COLO668 (cell line): ENCODE measurements around the gene SH2D7.
"Not testable (repeated sequence)": the region's sequence is repeated elsewhere in the genome, so short reads cannot be mapped to it uniquely, and the experiment has no call there.

Experiments used
- DNase-seq: peaks from one replicate; lab custom pipeline; 2025; ENCODE audit not compliant: unreplicated experiment; lab: John Stamatoyannopoulos, UW

The SH2D7 gene

DNA sequence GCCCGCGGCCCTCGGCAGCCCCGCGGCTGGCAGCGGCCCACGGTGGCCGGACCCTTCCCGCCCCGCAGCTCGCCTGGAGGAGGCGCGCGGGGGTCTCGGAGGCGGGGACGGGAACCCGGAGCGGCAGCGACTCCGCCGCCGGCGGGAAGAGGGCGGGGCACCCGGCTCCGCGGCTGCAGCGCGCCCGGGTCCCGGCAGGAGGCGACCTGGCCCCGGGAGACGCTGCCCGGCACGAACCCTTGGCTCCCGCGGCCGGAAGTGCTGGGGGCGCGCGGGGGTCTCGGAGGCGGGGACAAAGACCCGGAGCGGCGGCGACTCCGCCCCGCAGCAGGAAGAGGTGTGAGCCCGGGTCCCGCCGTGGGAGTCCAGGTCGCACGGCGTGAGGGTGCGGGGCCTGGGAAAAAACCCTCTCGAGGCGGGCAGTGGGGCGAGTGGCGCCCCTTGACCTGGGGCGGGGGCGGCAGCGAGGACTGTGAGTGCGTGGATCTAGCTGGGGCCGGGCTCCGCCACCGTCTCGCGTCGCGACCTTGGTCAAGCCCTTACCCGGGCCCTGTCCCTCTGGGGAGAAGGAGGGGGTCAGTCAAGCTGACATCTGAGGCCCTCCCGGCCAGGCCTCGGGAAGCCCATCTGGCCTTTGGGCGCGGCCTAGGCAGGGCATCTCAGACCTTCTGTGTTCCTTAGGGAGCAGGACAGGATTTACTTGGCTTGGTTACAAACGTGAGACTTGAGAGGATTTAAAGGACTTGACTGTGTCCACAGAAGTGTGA is 39.1 kb downstream of the SH2D7 start, which contains the start of gene CIB2:
CIB2 (minus strand) TSS at position 151 of the 767 bp plus-strand sequence. CDS start 230 bp downstream, outside the sequence.
- DNase-seq: peak; percentile 81

DNA sequence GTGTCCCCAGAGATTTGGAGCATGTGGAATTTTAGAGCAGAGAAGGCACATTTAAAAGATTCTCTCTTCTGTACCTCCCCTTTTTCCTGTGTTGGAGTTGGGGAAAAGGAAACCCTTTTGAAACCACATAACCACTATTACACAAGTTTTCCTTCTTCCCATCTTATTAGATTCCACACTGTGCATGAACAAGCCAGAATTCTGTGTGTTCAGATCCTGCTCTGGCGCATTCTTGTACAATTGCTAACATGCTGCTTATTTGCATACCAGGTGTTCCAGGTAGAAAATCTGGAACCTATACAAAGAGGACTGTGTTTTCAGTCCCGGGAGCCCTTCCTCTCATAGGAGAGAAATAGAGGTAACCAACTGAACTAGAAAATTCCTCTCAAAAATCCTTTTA is 41.4 kb downstream of the SH2D7 start:
- DNase-seq: no peak

DNA sequence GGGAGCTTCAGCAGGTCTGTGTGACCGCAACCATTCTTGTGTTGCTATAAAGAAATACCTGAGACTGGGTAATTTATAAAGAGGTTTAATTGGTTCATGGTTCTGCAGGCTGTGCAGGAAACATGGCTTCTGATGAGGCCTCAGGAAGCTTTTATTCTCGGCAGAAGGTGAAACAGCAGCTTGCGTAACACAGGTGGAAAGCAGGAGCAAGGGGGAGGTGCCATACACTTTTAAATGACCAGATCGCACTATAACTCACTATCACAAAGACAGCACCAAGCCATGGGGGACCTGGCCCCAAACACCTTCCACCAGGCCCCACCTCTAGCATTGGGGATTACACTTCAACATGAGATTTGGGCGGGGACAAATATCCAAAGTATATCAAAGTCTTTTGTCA is 47.2 kb downstream of the SH2D7 start:
- DNase-seq: no peak

DNA sequence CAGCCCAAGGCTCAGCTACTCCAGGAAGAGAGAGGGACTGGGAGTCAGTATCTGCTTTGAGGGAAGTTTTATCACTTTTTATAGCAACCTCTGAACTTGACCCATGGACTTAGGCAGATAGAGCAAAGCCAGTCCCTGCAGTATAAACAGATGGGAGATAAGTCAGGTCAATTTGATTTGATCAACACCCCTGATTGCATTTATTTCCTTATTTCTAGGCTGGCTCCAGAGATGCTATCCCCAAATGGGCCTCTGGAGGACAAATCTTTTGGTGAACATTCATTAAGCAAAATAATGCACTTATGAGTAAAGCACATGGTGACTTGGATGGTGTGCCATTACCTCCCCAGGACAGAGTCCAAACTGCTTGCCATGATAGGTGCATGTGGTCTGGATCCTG is 47.9 kb downstream of the SH2D7 start:
- DNase-seq: no peak

DNA sequence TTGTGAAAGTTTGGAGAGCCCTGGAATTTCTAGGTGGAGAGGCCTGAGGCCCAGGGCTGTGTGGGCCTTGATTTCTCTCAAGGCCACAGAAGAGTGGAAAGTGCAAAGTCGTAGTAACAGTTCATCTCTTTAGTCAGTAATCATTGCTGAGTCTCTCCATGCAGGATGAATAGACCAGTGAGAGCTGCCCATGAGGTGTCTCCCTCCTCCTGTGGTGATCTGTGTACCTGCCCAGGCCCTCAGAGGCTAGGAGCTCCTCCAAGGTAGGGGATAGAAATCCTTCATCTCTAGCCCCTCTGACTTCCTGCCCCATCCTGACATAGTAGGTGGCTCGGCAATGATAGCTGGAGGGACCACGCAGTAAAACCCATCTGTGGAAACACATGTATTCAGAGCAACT is 50.0 kb downstream of the SH2D7 start:
- no peak for DNase-seq

DNA sequence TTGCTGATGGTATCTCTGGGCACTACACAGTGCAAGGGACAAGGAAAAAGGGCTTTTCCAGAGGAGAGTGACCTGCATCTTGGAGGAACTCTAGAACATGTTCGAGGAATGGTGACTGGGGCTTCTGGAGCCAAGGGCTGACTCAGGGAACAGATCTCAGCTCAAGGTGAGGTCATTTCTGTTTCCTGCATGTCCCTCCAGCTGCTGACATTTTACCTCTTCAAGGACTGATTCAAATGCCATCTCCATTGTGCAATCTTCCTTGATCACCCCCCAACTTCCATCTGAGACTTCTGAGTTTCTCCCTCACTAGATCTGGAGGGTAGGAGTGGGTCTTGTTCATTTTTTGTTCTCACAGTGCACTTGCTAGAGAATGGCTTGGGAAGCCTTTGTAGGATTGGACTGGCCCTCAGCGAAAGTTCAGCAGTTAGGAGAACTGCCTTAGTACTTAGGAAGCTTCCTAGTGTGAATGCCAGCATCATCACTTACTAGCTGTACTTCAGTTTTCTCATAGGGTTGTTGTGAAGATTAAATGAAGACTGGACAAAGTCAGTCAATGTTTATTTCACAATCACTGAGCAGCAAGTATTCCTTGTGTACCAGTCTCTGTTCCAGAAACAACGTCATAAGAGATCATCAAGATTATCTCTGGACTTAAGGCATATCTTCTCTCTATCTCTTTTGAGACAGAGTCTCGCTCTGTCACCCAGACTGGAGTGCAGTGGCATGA is 54.2 kb downstream of the SH2D7 start:
- DNase-seq: no peak

DNA sequence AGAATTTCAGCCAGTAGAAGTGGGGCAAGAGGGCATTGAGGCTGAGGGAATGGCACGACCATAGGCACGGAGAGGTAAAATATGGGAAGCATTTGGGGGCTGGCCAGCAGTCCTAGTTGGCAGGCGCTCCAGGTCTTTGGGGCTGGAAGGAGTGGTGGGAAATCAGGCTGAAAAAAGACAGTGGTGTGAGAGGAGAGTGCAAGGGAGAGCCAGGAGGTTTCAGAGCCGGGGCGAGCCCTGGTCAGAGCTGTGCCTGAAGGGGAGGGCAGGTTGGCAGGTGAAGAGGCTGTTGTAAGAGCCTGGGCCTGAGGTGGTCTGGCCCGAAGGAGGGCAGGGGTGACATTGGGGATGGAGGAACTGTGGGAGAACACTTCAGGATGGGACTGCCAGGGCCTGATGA is 55.2 kb downstream of the SH2D7 start:
- no peak for DNase-seq

DNA sequence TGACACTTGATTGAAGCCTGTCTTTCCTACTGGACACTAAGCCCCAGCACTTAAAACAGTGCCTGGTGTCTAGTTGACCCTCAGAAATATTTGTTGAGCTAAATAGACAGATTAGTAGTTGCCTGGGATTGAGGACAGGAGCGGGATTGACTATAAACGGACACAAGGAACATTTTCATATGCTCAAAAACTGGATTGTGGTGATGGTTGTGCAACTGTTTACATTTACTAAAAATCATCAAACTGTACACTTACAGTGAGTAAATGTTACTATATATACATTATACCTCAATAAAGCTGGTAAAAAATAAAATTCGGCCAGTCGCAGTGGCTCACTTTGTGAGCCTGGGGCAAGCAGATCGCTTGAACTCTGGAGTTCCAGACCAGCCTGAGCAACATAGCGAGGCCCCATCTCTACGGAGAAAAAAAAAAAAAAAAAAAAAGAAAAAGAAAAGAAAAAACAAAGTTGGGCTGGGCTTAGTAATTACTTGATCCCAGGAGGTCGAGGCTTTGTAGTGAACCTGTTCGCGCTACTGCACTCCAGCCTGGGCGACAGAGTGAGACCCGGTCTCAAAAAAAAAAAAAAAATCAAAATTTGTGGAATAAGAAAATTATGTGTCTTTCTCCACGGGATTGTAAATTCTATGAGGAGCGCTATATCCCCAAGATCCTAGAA is 56.2 kb downstream of the SH2D7 start:
- DNase-seq: no peak

DNA sequence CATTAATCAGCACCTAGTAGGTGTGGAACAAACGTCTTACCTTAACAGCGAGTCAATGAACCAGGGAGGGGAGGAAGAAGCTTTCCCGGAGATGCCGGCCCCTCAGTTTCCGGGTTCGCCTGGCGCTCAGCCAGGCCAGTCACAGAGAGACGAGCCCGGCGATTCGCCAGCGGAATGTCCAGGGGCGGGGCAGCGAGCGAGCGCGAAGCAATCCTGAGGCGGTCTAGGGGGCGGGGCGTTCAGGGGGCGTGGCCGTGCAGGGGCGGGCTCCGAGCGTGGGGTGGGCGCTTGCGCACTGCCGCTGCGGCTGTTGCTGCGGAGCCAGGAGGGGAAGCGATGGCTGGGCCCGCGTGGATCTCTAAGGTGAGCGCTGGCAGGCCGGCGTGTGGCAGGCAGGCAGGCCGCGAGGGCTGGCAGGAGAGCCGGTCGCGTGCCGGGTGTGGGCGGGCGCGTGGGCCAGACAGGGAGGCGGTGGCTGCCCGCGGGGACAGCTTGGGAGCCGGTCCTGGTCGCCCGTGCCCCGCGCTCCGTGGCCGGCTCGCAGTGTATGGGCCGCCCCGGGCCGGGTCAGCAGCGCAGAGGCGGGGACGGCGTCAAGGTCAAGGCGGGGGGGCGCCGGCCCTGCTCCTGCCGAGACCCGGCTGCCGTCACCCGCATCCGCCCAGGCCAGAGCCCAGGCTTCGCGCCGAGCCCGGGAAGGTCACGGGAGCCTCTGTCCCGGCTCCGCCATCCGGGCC is 56.9 kb downstream of the SH2D7 start, which contains the start of gene IDH3A:
IDH3A (plus strand) TSS at position 295 of the 737 bp plus-strand sequence; CDS start at position 337, 42 bp downstream.
- peak; percentile 98 for DNase-seq

DNA sequence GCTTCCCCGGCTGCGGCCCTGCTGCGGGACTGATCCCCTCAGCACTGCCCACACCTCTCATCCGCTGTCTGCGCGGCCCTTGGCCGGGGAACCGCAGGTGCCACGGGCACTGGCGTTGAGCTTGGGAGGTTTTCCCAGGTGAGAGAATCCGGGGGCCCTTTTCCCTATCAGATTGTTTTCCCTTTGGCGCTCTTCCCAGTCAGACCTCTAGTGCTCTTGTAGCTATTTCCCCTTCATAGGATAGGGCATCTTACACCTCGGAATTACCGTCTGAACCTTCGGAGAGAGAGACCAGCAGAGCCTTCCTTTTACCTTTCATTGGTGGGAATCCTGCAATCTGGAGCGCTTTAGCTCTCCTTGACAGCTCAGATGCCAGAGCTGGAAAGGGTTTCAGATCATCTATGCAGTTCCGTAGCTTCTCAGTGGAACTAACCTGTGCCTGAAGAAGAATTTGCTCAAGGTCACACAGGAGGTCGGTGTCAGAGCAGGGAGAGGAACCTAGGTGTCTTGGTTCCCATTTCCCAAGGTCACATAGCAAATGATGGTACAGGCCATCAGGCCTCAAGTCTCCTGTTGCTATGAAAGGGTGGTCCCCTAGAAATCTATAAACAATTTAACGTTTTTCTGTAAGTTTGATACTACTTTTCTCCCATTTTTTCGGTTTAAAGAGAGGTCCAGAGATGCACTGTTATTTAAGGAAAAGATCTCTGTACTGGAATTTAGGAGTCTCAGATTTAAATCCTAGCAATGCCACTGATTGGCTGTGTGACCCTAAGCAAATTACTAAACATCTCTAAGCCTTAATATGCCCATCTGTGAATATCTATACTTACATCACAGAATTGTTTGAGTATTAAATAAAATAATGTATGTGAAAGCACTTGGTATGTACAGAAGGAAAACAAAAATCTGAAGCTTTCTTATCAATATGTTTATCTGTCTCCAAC is 57.7 kb downstream of the SH2D7 start:
- peak; percentile 56 for DNase-seq

DNA sequence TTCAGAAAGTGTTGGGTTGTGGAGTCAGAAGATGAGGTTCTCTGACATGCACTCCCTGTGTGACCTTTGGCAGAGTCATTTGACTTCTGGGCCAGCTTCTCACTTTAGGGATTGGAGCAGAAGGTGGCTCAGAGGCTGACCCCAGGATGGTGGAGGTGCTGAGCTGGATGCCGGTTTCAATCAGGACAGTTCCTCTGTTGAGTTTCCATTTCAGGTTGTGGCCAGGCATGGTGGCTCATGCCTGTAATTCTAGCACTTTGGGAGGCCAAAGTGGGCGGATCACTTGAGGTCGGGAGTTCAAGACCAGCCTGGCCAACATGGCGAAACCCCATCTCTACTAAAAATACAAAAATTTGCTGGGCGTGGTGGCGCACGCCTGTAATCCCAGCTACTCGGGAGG is 58.7 kb downstream of the SH2D7 start:
- not testable (repeated sequence) for DNase-seq
